H1 (cell line): ENCODE measurements around the gene PLAU.

Source experiments
- CEBPB ChIP-seq: IDR thresholded peaks from 2 replicates; pipeline ENCODE4 v1.6.1; 2012; ENCODE audit warnings: low read depth, low read length
- CHD2 ChIP-seq: IDR thresholded peaks from 2 replicates; pipeline ENCODE4 v1.6.1; 2012; ENCODE audit warnings: low read length, improper control_type of control experiment
- GTF2F1 ChIP-seq: IDR thresholded peaks from 2 replicates; pipeline ENCODE4 v1.6.1; 2012; ENCODE audit warnings: low read depth, low read length, improper control_type of control experiment, borderline replicate concordance
- POLR2A ChIP-seq, 2 experiments: IDR thresholded peaks; 1 replicate in 1 of 2; 2 replicates in 1 of 2; pipeline ENCODE4 v1.6.1; 2011; ENCODE audit warnings: low read depth in 2 of 2, low read length in 2 of 2, mild to moderate bottlenecking in 2 of 2; ENCODE audit errors: control extremely low read depth in 1 of 2
- POLR2AphosphoS5 ChIP-seq: IDR thresholded peaks from 2 replicates; pipeline ENCODE4 v1.6.1; 2011; ENCODE audit warnings: low read depth, low read length
- RXRA ChIP-seq: IDR thresholded peaks from 2 replicates; pipeline ENCODE4 v1.6.1; 2011; ENCODE audit warnings: low read depth, mild to moderate bottlenecking, low read length, moderate library complexity; ENCODE audit not compliant: insufficient read depth
- TCF12 ChIP-seq: IDR thresholded peaks from 2 replicates; pipeline ENCODE4 v1.6.1; 2011; ENCODE audit warnings: low read depth, mild to moderate bottlenecking, low read length
- TF ChIP-seq, protein P1 (sequence below), 3 experiments: IDR thresholded peaks; 1 replicate in 2 of 3; 2 replicates in 1 of 3; pipeline versions ENCODE4 v1.5.1 to v1.6.1; 2011; ENCODE audit warnings: low read length in 3 of 3, mild to moderate bottlenecking in 3 of 3, inconsistent platforms in 2 of 3, low read depth in 1 of 3, moderate library complexity in 1 of 3; ENCODE audit not compliant: insufficient read depth in 1 of 3; ENCODE audit errors: control extremely low read depth in 1 of 3

DNA sequence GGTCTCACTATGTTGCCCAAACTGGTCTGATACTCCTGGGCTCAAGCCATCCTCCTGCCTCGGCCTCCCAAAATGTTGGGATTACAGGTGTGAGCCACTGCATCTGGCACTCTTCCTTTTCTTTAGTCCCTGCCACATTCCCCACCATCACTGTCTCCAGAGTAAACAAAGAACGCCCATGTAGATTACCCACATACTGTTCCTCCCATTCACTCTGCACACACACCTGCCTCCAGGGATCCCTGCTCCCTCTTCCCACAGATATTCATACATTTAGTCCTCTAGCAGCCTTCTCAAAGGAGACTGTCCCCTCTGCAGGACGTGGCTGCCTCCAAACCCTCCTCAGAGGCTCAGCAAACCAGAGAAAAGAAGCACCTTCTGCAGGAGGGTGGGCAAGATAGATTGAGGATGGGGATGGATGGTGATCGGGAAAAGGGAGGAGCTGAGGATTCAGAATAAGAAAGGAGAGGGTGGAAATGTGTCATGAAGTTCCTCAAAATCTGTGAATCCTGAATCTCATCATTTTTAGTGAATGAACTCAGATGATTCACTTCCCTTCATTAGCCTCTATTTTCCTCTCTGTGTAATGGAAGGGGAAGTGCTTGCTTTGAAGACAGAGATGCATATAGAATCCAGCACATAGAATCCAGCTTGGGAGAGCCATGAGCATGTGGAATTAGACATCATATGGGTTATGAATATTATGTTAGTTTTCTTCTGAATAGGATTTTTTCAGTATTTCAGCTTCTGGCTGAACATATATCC, 5.5 kb upstream of the PLAU start:
- TF ChIP-seq, protein P1, sequence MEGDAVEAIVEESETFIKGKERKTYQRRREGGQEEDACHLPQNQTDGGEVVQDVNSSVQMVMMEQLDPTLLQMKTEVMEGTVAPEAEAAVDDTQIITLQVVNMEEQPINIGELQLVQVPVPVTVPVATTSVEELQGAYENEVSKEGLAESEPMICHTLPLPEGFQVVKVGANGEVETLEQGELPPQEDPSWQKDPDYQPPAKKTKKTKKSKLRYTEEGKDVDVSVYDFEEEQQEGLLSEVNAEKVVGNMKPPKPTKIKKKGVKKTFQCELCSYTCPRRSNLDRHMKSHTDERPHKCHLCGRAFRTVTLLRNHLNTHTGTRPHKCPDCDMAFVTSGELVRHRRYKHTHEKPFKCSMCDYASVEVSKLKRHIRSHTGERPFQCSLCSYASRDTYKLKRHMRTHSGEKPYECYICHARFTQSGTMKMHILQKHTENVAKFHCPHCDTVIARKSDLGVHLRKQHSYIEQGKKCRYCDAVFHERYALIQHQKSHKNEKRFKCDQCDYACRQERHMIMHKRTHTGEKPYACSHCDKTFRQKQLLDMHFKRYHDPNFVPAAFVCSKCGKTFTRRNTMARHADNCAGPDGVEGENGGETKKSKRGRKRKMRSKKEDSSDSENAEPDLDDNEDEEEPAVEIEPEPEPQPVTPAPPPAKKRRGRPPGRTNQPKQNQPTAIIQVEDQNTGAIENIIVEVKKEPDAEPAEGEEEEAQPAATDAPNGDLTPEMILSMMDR (IDR thresholded peaks at IDR 0.05; ENCODE audit: control extremely low read depth in 1 of 3, insufficient read depth in 1 of 3, low read depth in 1 of 3, low read length in 3 of 3), result no peak
- TF ChIP-seq CHD2 (no peak), RXRA (no peak), POLR2AphosphoS5 (no peak), CEBPB (no peak), GTF2F1 (no peak), TCF12 (0 out of 2 replicates have a peak, but pooled peaks have one; percentile 22), POLR2A (IDR thresholded peaks at IDR 0.05; ENCODE audit: control extremely low read depth in 1 of 2, low read depth in 2 of 2, low read length in 2 of 2) (no peak)
